GM12878 (cell line): Measurements from ENCODE around the gene N4BP2.

Experiments
- ATF7 ChIP-seq: fragments of 450-650 bp; IDR thresholded peaks from 2 replicates; pipeline ENCODE4 v1.6.1; 2016; ENCODE audit warnings: low read depth, mild to moderate bottlenecking
- EZH2 ChIP-seq: IDR thresholded peaks from 2 replicates; pipeline ENCODE4 v1.6.1; 2012; ENCODE audit warnings: low read depth, mild to moderate bottlenecking, control low read depth, inconsistent platforms, low read length, borderline replicate concordance; ENCODE audit not compliant: control insufficient read depth
- KDM1A ChIP-seq: fragments of 200-600 bp; sonication (generic); IDR thresholded peaks from 2 replicates; pipeline ENCODE4 v1.6.1; 2016; ENCODE audit warnings: borderline replicate concordance
- RAD21 ChIP-seq: IDR thresholded peaks from 2 replicates; pipeline ENCODE4 v1.6.1; 2011; ENCODE audit warnings: mild to moderate bottlenecking, low read depth, low read length, moderate library complexity; ENCODE audit not compliant: insufficient read depth

DNA sequence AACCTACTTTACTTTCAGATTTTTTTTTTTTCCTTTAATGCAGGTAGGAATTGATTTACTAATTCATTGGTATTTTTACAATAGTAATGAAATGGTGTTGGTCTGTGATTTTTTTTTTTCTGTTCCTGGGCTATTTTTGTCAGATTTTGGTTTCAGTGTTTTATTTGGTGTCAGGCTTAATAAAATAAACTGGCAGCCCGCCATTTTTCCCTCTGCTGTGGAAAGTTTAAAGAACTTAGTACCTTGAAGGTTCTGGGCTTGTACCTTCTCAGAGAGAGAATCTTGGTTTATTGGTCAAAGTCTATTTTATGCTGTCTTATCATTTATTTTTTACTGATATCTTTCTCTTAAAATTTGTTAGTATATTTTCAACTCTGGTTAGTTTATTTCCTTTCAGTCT is 76.2 kb downstream of the N4BP2 start:
- TF ChIP-seq RAD21 (no peak), EZH2 (no peak), KDM1A (no peak), ATF7 (no peak)
